Bronchial epithelial cell (primary cell): ENCODE results near the gene CELA1. TPM values are rescaled to one million over a fixed set of nuclear protein-coding genes. Genes with fewer than 3 reads are reported as not detected.

ENCODE experiments used
- DNase-seq: peaks from one replicate; pipeline ENCODE4 v3.0.0-alpha.2; 2010; ENCODE audit warnings: low read depth
- FAIRE-seq: peaks from 2 replicates; lab custom pipeline; 2011; peaks lifted over from hg19 to GRCh38; lab: Jason Lieb, UNC
- H3K27me3 ChIP-seq: 2 replicates; pipeline ENCODE4 v1.5.1; 2011; ENCODE audit warnings: low read length; ENCODE audit not compliant: control insufficient read depth, insufficient read depth
- H3K36me3 ChIP-seq: 2 replicates; pipeline ENCODE4 v1.5.1; 2011; ENCODE audit warnings: low read length; ENCODE audit not compliant: control insufficient read depth, insufficient read depth
- H3K4me3 ChIP-seq: 2 replicates; pipeline ENCODE4 v1.5.1; 2011; ENCODE audit warnings: mild to moderate bottlenecking, low read depth, low read length, control low read depth
- CTCF ChIP-seq: IDR thresholded peaks from 2 replicates; pipeline ENCODE4 v1.5.1; 2011; ENCODE audit warnings: mild to moderate bottlenecking, moderate library complexity, low read length, control low read depth, inconsistent platforms; ENCODE audit not compliant: insufficient read depth, severe bottlenecking
- total RNA-seq: library from RNA; depleted of rRNA; stranded (reverse); fragments of >200 nt; gene quantifications from 2 replicates; pipeline ENCODE4 v1.2.1, GENCODE V29; 2014

The CELA1 gene
- total RNA-seq, 1 donor from 2014 or later: not detected

- FAIRE-seq: no peak
These were observed 45.0 kb upstream of the CELA1 start, which contains the start of gene GALNT6 for GRCh38 chr12:51391283-51392123. TSS of gene GALNT6 (minus strand) at chr12:51391406. CDS start at chr12:51379781, 11,625 bp downstream.

GRCh38 chr12:51390891-51391282 is 44.4 kb upstream of the CELA1 start:
- no peak for DNase-seq
- FAIRE-seq: no peak

More at GRCh38 chr12:51391283-51392123, 45.0 kb upstream of the CELA1 start, which contains the start of gene GALNT6:
- DNase-seq: no peak
- no peaks in the 10 kb centered on the region for H3K36me3 ChIP-seq
- TF ChIP-seq CTCF: no peak
- H3K27me3 ChIP-seq: no peaks in the 10 kb centered on the region
- H3K4me3 ChIP-seq: peak within 1 kb of the TSS; percentile 62

GRCh38 chr12:51390457-51390856 is 44.0 kb upstream of the CELA1 start:
- Histone ChIP-seq H3K36me3 (no peaks in the 10 kb centered on the region), H3K27me3 (no peaks in the 10 kb centered on the region), H3K4me3 (no peak overlapping the region)
- FAIRE-seq (no peak), DNase-seq (no peak)
- no peak for TF ChIP-seq CTCF

More at GRCh38 chr12:51390891-51391282, 44.4 kb upstream of the CELA1 start:
- Histone ChIP-seq H3K27me3 (no peaks in the 10 kb centered on the region), H3K4me3 (peak overlapping the region; percentile 62), H3K36me3 (no peaks in the 10 kb centered on the region)
- no peak for TF ChIP-seq CTCF

- FAIRE-seq (no peak), DNase-seq (peak; percentile 80)
- H3K36me3 ChIP-seq: no peaks in the 10 kb centered on the region
- no peak for TF ChIP-seq CTCF
- no peak overlapping the region for H3K4me3 ChIP-seq
- no peaks in the 10 kb centered on the region for H3K27me3 ChIP-seq
These were observed 43.0 kb upstream of the CELA1 start for GRCh38 chr12:51389302-51389999.

GRCh38 chr12:51388846-51389245 is 42.4 kb upstream of the CELA1 start:
- TF ChIP-seq CTCF: no peak
- H3K4me3 ChIP-seq: no peak overlapping the region
- no peaks in the 10 kb centered on the region for H3K36me3 ChIP-seq
- H3K27me3 ChIP-seq: no peaks in the 10 kb centered on the region
- DNase-seq (no peak), FAIRE-seq (no peak)
